DND-41 (cell line): ENCODE results near the gene WNK2.

Experiments
- ATAC-seq: fragments of 200-7000 bp; cut with Tn5 transposase; 3 replicates; pipeline ENCODE4 v1.9.1; 2021; ENCODE audit warnings: low read depth; ENCODE audit not compliant: insufficient read depth
- DNase-seq: peaks from one replicate; pipeline ENCODE4 v3.0.0-alpha.2; 2020
- H2AFZ ChIP-seq: 2 replicates; pipeline ENCODE4 v1.6.0; 2012; ENCODE audit warnings: low read depth, low read length
- H3K27ac ChIP-seq: 2 replicates; pipeline ENCODE4 v1.5.1; 2012; ENCODE audit warnings: low read length, inconsistent platforms
- H3K27me3 ChIP-seq: fragments of 200-600 bp; sonication (generic); 2 replicates; pipeline ENCODE4 v1.6.0; 2012; ENCODE audit warnings: low read length, mild to moderate bottlenecking, inconsistent platforms; ENCODE audit not compliant: insufficient read depth, poor library complexity
- H3K36me3 ChIP-seq: 2 replicates; pipeline ENCODE4 v1.5.1; 2012; ENCODE audit warnings: low read length, inconsistent platforms; ENCODE audit not compliant: insufficient read depth
- H3K4me1 ChIP-seq: 2 replicates; pipeline ENCODE4 v1.5.1; 2012; ENCODE audit warnings: mild to moderate bottlenecking, low read length; ENCODE audit not compliant: insufficient read depth
- H3K4me2 ChIP-seq: 2 replicates; pipeline ENCODE4 v1.6.0; 2012; ENCODE audit warnings: mild to moderate bottlenecking, moderate library complexity, low read length, inconsistent platforms; ENCODE audit not compliant: insufficient read depth
- H3K4me3 ChIP-seq, 2 experiments: fragments of 200-600 bp in 1 of 2; shearing (Covaris generic) in 1 of 2; 2 replicates each; pipeline ENCODE4 v1.5.1; 2012 to 2016; ENCODE audit warnings: inconsistent platforms in 2 of 2, low read length in 2 of 2, mild to moderate bottlenecking in 2 of 2, low read depth in 1 of 2, moderate library complexity in 1 of 2
- H3K79me2 ChIP-seq: 2 replicates; pipeline ENCODE4 v1.6.0; 2012; ENCODE audit warnings: low read length, inconsistent platforms; ENCODE audit not compliant: insufficient read depth
- H3K9ac ChIP-seq: 2 replicates; pipeline ENCODE4 v1.6.0; 2012; ENCODE audit warnings: low read depth, mild to moderate bottlenecking, inconsistent platforms, low read length, moderate library complexity
- H3K9me3 ChIP-seq: 2 replicates; pipeline ENCODE4 v1.5.1; 2012; ENCODE audit warnings: low read length, moderate library complexity, mild to moderate bottlenecking, inconsistent platforms; ENCODE audit not compliant: insufficient read depth, severe bottlenecking
- H4K20me1 ChIP-seq: 2 replicates; pipeline ENCODE4 v1.6.0; 2012; ENCODE audit warnings: low read length; ENCODE audit not compliant: insufficient read depth
- EZH2 ChIP-seq: IDR thresholded peaks from 3 replicates; pipeline ENCODE4 v1.6.1; 2012; ENCODE audit warnings: borderline replicate concordance, low read depth, mild to moderate bottlenecking, moderate library complexity, low read length, inconsistent platforms; ENCODE audit not compliant: severe bottlenecking
- TF ChIP-seq, protein P1 (sequence below): IDR thresholded peaks from 2 replicates; pipeline ENCODE4 v1.5.1; 2012; ENCODE audit warnings: borderline replicate concordance, low read length, moderate library complexity, mild to moderate bottlenecking; ENCODE audit not compliant: poor library complexity, severe bottlenecking; ENCODE audit errors: extremely low read depth

WNK2 gene

DNA sequence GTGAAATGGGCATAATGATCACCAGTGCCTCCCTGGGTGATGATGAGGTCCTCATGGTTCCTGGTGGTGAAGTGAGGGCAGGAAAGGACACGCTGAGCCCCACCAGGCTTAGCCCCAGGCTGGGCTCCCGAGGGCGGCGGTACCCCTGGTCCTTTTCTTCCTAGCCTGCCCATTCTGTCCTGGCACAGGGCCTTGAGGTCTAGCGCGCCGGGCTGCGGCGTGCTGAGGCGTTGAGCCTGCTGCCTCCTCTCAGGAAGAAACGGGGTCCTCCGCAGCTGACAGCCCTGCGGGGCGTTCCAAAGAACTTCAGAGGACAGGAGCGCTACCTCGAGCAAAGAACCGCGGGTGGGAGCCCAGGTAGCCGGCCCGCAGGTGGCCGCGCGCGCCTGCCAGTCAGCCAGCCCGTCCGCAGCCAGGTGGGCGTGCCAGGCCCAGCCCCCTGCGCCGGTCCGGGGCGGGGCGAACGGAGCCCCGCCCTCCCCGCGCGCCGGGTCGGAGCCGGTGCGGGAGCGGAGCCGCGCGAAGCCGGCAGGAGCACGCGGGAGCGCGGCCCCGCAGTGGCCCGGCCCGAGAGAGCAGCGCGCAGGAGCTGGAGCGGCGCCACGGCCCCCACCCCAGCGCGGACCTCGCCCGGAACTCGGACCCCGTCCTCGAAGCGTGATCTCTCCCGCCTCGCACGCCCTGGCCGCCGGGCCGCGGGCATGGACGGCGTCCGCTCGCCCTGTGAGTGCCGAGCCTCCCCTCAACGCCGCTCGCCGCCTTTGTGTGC lies at the start of gene WNK2:
TSS of gene WNK2 (plus strand) at position 477 of the 769 bp plus-strand sequence. CDS start 791 bp downstream, outside the sequence.
- no peaks in the 10 kb centered on the region for H3K36me3 ChIP-seq
- no peaks in the 10 kb centered on the region for H3K9me3 ChIP-seq
- DNase-seq = no peak
- H4K20me1 ChIP-seq = no peaks in the 10 kb centered on the region
- no peak within 1 kb of the TSS for H3K4me2 ChIP-seq
- H3K27me3 ChIP-seq = peaks cover 2% of the 10 kb centered on the region
- H3K9ac ChIP-seq = no peak within 1 kb of the TSS
- H3K27ac ChIP-seq = no peak within 1 kb of the TSS
- TF ChIP-seq EZH2 = no peak
- TF ChIP-seq, protein P1, sequence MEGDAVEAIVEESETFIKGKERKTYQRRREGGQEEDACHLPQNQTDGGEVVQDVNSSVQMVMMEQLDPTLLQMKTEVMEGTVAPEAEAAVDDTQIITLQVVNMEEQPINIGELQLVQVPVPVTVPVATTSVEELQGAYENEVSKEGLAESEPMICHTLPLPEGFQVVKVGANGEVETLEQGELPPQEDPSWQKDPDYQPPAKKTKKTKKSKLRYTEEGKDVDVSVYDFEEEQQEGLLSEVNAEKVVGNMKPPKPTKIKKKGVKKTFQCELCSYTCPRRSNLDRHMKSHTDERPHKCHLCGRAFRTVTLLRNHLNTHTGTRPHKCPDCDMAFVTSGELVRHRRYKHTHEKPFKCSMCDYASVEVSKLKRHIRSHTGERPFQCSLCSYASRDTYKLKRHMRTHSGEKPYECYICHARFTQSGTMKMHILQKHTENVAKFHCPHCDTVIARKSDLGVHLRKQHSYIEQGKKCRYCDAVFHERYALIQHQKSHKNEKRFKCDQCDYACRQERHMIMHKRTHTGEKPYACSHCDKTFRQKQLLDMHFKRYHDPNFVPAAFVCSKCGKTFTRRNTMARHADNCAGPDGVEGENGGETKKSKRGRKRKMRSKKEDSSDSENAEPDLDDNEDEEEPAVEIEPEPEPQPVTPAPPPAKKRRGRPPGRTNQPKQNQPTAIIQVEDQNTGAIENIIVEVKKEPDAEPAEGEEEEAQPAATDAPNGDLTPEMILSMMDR = no peak
- H3K4me3 ChIP-seq = no peak within 1 kb of the TSS
- no peak for ATAC-seq
- H2AFZ ChIP-seq = no peak within 1 kb of the TSS
- H3K4me1 ChIP-seq = no peaks in the 10 kb centered on the region
- no peaks in the 10 kb centered on the region for H3K79me2 ChIP-seq

DNA sequence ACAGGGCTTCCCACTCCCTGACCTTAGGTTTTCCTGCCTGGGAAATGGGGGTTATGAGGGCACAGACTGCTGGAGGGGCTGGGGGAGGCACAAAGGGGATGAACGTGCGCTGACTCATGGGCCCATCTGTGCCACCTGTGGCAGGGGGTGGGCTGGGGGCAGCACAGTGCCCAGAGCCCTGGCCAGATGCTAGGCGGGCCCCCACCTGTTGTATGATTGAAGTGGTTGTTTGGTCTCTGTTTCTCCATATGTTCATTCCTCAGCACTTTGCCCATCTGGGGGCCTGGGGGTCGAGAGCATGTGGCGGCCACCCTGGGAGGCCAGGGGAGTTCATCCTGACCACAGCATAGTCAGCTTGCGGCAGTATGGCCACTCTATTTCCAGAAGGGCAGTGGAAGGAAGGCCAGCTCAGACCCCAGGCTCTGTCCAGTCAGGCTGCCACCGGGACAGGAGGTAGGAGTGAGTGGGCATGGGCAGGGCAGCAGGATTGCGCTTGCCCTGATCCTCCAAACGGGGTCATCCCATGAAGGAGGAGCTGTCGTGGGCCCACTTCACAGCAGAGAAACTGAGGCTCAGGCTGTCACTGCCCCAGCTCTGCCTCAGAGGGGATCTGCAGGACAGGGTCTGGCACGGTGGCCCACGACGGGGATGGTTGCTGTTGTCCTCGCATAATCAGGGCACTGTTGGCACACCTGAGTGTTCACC lies 49.0 kb upstream of the WNK2 start:
- DNase-seq (no peak), ATAC-seq (no peak; the same call in 2 of the 3 replicates)
- H3K9ac ChIP-seq = peak overlapping the region; percentile 76
- peak overlapping the region; percentile 6 to 89; a peak in 3 of 4 replicates for H3K4me3 ChIP-seq
- peaks cover 10% of the 10 kb centered on the region; the same call in 1 of the 2 replicates for H3K79me2 ChIP-seq
- H3K27ac ChIP-seq = peak overlapping the region; percentile 74
- peak overlapping the region; percentile 75 for H2AFZ ChIP-seq
- no peaks in the 10 kb centered on the region for H3K9me3 ChIP-seq
- peaks cover 16% of the 10 kb centered on the region for H4K20me1 ChIP-seq
- no peak for TF ChIP-seq EZH2
- TF ChIP-seq, protein P1 = no peak
- H3K27me3 ChIP-seq = no peaks in the 10 kb centered on the region
- H3K4me1 ChIP-seq = peaks cover 30% of the 10 kb centered on the region
- H3K36me3 ChIP-seq = no peaks in the 10 kb centered on the region
- H3K4me2 ChIP-seq = peak overlapping the region; percentile 78

DNA sequence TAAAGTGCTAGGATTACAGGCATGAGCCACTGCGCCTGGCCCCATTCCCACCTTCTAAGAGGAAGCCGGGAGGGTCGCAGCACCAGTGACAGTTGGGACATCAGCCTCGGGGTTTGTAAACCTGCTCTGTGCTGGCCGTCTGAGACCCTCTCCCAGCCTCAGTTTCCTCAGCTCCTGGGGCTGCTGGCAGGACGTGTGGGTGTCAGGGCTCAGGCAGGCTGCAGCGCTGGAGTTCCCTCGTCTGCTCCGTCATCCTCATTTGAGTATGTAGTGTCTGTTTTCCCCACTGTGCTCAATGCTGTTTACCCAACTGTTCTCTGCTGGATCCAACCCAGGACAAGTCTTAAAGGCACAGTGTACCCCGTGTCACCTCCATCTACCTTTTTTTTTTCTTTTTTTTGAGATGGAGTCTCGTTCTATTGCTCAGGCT lies 47.9 kb upstream of the WNK2 start:
- no peaks in the 10 kb centered on the region for H3K27me3 ChIP-seq
- DNase-seq (no peak), ATAC-seq (no peak)
- no peak overlapping the region for H3K4me2 ChIP-seq
- H3K4me1 ChIP-seq = peaks cover 30% of the 10 kb centered on the region
- no peak overlapping the region for H2AFZ ChIP-seq
- peaks cover 10% of the 10 kb centered on the region; the same call in 1 of the 2 replicates for H3K79me2 ChIP-seq
- H3K4me3 ChIP-seq = no peak overlapping the region
- TF ChIP-seq EZH2 = no peak
- TF ChIP-seq, protein P1 = no peak
- no peak overlapping the region for H3K9ac ChIP-seq
- no peaks in the 10 kb centered on the region for H3K36me3 ChIP-seq
- H3K27ac ChIP-seq = no peak overlapping the region
- H3K9me3 ChIP-seq = no peaks in the 10 kb centered on the region
- H4K20me1 ChIP-seq = peaks cover 16% of the 10 kb centered on the region
